ENCODE measurements around the gene NFIL3. TPM values are rescaled to one million over a fixed set of nuclear protein-coding genes. Genes with fewer than 3 reads are reported as not detected.
"Not testable (repeated sequence)": the region's sequence is repeated elsewhere in the genome, so short reads cannot be mapped to it uniquely, and the experiment has no call there.

The NFIL3 gene
- total and polyA plus RNA-seq, 2 donors (not counting 1 experiment from before 2014, with no cell fraction given) = 2.7 to 14.3 TPM

DNA sequence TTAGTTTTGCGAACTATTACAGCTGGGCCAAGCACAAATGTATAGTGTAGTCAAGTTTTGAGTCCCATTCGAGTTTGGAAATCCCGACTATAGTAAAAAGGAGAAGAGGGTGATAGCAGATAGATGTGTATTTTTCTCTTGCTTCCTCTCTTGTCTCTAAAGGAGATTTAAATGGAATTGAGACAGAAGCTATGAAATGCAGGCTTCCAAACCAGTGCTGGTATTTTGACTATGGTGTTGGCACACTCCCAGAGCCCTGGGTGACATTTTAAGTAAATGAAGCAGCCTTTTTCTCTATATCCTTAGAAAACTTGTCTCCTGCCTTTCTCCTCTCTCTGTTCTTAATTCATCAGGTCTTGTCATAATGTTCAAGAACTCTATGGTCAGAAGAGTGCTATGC lies 44.2 kb downstream of the NFIL3 start:
- no CpG with 5 or more reads among the region's 3 CpGs for WGBS (ENCODE audit: insufficient coverage)
- no peak overlapping the region for H3K27ac ChIP-seq (ENCODE audit: low read length in 2 of 2)

DNA sequence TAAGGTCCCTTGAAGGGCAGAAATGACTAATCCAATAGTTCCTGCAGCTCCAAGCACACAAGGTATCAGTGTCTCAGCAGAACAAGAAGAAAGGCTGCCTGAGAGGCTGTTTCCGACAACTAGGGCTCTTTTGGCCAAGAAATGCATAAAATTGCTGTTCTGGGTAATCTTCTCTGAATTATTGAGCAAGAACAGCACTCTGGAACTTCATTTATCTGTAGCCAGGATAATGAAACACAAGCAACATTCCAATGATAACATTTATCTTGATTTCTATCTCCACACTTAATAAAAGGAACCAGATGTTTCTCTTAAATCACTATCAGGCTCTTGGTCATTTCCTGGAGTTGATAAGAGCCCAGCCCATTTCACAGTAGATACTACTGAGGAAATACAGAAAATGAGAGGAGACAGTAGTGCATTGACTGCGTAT lies 44.9 kb downstream of the NFIL3 start:
- Histone ChIP-seq H2AFZ (ENCODE audit: insufficient read depth, low read depth, low read length, poor library complexity, severe bottlenecking) (no peak overlapping the region), H3K36me3 (replicated peaks in 1 of 2; ENCODE audit: control extremely low read depth in 1 of 2, control insufficient read depth in 1 of 2, extremely low read depth in 1 of 2, insufficient read depth in 2 of 2, low read length in 1 of 2) (no peaks in the 10 kb centered on the region), H3K4me1 (ENCODE audit: control insufficient read depth in 2 of 2, insufficient read depth in 2 of 2, low read length in 2 of 2) (no peaks in the 10 kb centered on the region), H3K9ac (ENCODE audit: low read length) (no peak overlapping the region), H4K20me1 (ENCODE audit: control insufficient read depth, insufficient read depth, low read length, poor library complexity, severe bottlenecking) (no peaks in the 10 kb centered on the region), H3K27ac (ENCODE audit: low read length in 2 of 2) (no peak overlapping the region), H3K4me2 (replicated peaks; ENCODE audit: low read depth, low read length, poor library complexity, severe bottlenecking) (no peak overlapping the region), H3K4me3 (ENCODE audit: control extremely low read depth in 1 of 5, extremely low read depth in 1 of 5, insufficient read depth in 1 of 5, low read depth in 2 of 5, low read length in 4 of 5) (no peak overlapping the region), H3K9me3 (ENCODE audit: control extremely low read depth in 1 of 3, control insufficient read depth in 2 of 3, insufficient read depth in 1 of 3, low read length in 2 of 3) (peaks cover 0 to 2% (median 0%) of the 10 kb centered on the region in 3 donors), H3K79me2 (ENCODE audit: control insufficient read depth, insufficient read depth, low read length) (no peaks in the 10 kb centered on the region), H3K27me3 (replicated peaks in 1 of 4; ENCODE audit: control extremely low read depth in 1 of 4, control insufficient read depth in 3 of 4, insufficient read depth in 4 of 4, low read length in 3 of 4) (no peaks in the 10 kb centered on the region)
- Mint-ChIP-seq H3K4me1 (no peaks in the 10 kb centered on the region), H3K27ac (no peak overlapping the region), H3K4me3 (no peak overlapping the region), H3K27me3 (peaks cover 6% of the 10 kb centered on the region), H3K9me3 (ENCODE audit: insufficient read depth) (peaks cover 2% of the 10 kb centered on the region)
- 100% methylated on average over 1 of the region's 2 CpGs for WGBS (ENCODE audit: insufficient coverage)
- ChIA-PET CTCF (no interaction called here), POLR2A (no interaction called here)
- intact Hi-C loops (cut with micrococcal nuclease) = no loop called here
- no peak for ATAC-seq (ENCODE audit: low read depth)
- no peak for DNase-seq
- no peak for TF ChIP-seq EZH2 (IDR thresholded peaks at IDR 0.05; ENCODE audit: borderline replicate concordance, insufficient read depth, low read depth, low read length, poor library complexity, severe bottlenecking)
- TF ChIP-seq, protein P1, sequence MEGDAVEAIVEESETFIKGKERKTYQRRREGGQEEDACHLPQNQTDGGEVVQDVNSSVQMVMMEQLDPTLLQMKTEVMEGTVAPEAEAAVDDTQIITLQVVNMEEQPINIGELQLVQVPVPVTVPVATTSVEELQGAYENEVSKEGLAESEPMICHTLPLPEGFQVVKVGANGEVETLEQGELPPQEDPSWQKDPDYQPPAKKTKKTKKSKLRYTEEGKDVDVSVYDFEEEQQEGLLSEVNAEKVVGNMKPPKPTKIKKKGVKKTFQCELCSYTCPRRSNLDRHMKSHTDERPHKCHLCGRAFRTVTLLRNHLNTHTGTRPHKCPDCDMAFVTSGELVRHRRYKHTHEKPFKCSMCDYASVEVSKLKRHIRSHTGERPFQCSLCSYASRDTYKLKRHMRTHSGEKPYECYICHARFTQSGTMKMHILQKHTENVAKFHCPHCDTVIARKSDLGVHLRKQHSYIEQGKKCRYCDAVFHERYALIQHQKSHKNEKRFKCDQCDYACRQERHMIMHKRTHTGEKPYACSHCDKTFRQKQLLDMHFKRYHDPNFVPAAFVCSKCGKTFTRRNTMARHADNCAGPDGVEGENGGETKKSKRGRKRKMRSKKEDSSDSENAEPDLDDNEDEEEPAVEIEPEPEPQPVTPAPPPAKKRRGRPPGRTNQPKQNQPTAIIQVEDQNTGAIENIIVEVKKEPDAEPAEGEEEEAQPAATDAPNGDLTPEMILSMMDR (IDR thresholded peaks at IDR 0.05) = no peak

More for the DNA sequence above, 44.2 kb downstream of the NFIL3 start:
- Histone ChIP-seq H3K9me3 (ENCODE audit: control extremely low read depth in 1 of 3, control insufficient read depth in 2 of 3, insufficient read depth in 1 of 3, low read length in 2 of 3) (peaks cover 0 to 2% (median 0%) of the 10 kb centered on the region in 3 donors), H3K4me3 (ENCODE audit: control extremely low read depth in 1 of 5, extremely low read depth in 1 of 5, insufficient read depth in 1 of 5, low read depth in 2 of 5, low read length in 4 of 5) (no peak overlapping the region), H3K4me1 (ENCODE audit: control insufficient read depth in 2 of 2, insufficient read depth in 2 of 2, low read length in 2 of 2) (no peaks in the 10 kb centered on the region), H3K79me2 (ENCODE audit: control insufficient read depth, insufficient read depth, low read length) (no peaks in the 10 kb centered on the region), H4K20me1 (ENCODE audit: control insufficient read depth, insufficient read depth, low read length, poor library complexity, severe bottlenecking) (no peaks in the 10 kb centered on the region), H3K36me3 (replicated peaks in 1 of 2; ENCODE audit: control extremely low read depth in 1 of 2, control insufficient read depth in 1 of 2, extremely low read depth in 1 of 2, insufficient read depth in 2 of 2, low read length in 1 of 2) (no peaks in the 10 kb centered on the region), H2AFZ (ENCODE audit: insufficient read depth, low read depth, low read length, poor library complexity, severe bottlenecking) (no peak overlapping the region), H3K4me2 (replicated peaks; ENCODE audit: low read depth, low read length, poor library complexity, severe bottlenecking) (no peak overlapping the region), H3K27me3 (replicated peaks in 1 of 4; ENCODE audit: control extremely low read depth in 1 of 4, control insufficient read depth in 3 of 4, insufficient read depth in 4 of 4, low read length in 3 of 4) (no peaks in the 10 kb centered on the region), H3K9ac (ENCODE audit: low read length) (no peak overlapping the region)
- no peak overlapping the region for H3K4me3 Mint-ChIP-seq
- no peak for TF ChIP-seq EZH2 (IDR thresholded peaks at IDR 0.05; ENCODE audit: borderline replicate concordance, insufficient read depth, low read depth, low read length, poor library complexity, severe bottlenecking)
- TF ChIP-seq, protein P1 (IDR thresholded peaks at IDR 0.05) = no peak
- ATAC-seq (ENCODE audit: low read depth) (no peak), DNase-seq (no peak)
- H3K4me1 Mint-ChIP-seq = no peaks in the 10 kb centered on the region
- peaks cover 2% of the 10 kb centered on the region for H3K9me3 Mint-ChIP-seq (ENCODE audit: insufficient read depth)
- H3K27me3 Mint-ChIP-seq = peaks cover 6% of the 10 kb centered on the region
- intact Hi-C loops (cut with micrococcal nuclease) = no loop called here
- POLR2A ChIA-PET = no interaction called here
- CTCF ChIA-PET = no interaction called here
- no peak overlapping the region for H3K27ac Mint-ChIP-seq

DNA sequence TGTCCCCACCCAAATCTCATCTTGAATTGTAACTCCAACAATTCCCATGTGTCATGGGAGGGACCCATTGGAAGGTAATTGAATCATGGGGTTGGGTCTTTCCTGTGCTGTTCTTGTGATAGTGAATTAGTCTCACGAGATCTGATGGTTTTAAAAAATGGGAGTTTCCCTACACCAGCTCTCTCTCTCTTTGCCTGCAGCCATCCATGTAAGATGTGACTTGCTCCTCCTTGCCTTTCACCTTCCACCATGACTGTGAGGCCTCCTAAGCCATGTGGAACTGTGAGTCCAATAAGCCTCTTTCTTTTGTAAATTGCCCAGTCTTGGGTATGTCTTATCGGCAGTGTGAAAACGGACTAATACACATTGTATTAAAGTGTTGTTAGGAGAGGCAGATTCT lies 45.6 kb downstream of the NFIL3 start:
- H3K27me3 ChIP-seq (replicated peaks in 1 of 4; ENCODE audit: control extremely low read depth in 1 of 4, control insufficient read depth in 3 of 4, insufficient read depth in 4 of 4, low read length in 3 of 4); H3K79me2 ChIP-seq (ENCODE audit: control insufficient read depth, insufficient read depth, low read length); H3K4me1 ChIP-seq (ENCODE audit: control insufficient read depth in 2 of 2, insufficient read depth in 2 of 2, low read length in 2 of 2); H4K20me1 ChIP-seq (ENCODE audit: control insufficient read depth, insufficient read depth, low read length, poor library complexity, severe bottlenecking); H3K4me1 Mint-ChIP-seq; intact Hi-C loops (cut with micrococcal nuclease); H3K9me3 ChIP-seq (ENCODE audit: control extremely low read depth in 1 of 3, control insufficient read depth in 2 of 3, insufficient read depth in 1 of 3, low read length in 2 of 3); H2AFZ ChIP-seq (ENCODE audit: insufficient read depth, low read depth, low read length, poor library complexity, severe bottlenecking); H3K4me3 Mint-ChIP-seq; CTCF ChIA-PET; H3K9ac ChIP-seq (ENCODE audit: low read length); ATAC-seq (ENCODE audit: low read depth); H3K27ac ChIP-seq (ENCODE audit: low read length in 2 of 2); H3K27me3 Mint-ChIP-seq; H3K4me2 ChIP-seq (replicated peaks; ENCODE audit: low read depth, low read length, poor library complexity, severe bottlenecking); H3K27ac Mint-ChIP-seq; H3K4me3 ChIP-seq (ENCODE audit: control extremely low read depth in 1 of 5, extremely low read depth in 1 of 5, insufficient read depth in 1 of 5, low read depth in 2 of 5, low read length in 4 of 5); H3K36me3 ChIP-seq (replicated peaks in 1 of 2; ENCODE audit: control extremely low read depth in 1 of 2, control insufficient read depth in 1 of 2, extremely low read depth in 1 of 2, insufficient read depth in 2 of 2, low read length in 1 of 2); H3K9me3 Mint-ChIP-seq (ENCODE audit: insufficient read depth); DNase-seq: not testable (repeated sequence)
- no CpG with 5 or more reads among the region's 3 CpGs for WGBS (ENCODE audit: insufficient coverage)
- POLR2A ChIA-PET = interaction anchor here (0.8 kb wide), 1 partner anchor 12 kb away, joined by 4 read pairs; no protein-coding TSS in a partner anchor
